ENCODE results near the gene ANKDD1B. TPM values are rescaled to one million over a fixed set of nuclear protein-coding genes. Genes with fewer than 3 reads are reported as not detected.
A peak's percentile ranks its signal among the peaks of the same experiment; 100 is the strongest.

Gene ANKDD1B
- total and polyA plus RNA-seq, 9 of the 15 experiments (the other 6 are each of a cell fraction or from before 2014, with no cell fraction given) = 0.04 to 0.29 (median 0.18) TPM; not detected in 1

DNA sequence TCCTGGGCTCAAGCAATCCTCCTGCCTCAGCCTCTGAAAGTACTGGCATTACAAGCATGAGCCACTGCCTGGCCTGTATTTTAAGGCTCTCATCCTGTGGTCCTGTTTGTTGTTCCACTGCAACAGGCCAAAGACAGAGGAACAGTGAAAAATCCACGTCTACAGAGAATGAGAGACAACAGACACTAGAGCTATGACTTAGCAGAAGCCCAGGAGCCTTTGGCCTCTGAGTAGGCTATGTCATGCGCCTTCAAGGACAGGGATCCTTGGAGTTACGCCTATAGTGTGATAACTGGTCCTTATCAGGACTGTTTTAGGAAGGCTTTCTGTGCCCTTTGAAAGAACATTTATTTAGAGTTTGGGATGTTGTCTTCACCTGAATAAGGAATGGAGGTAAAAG, 95.5 kb downstream of the ANKDD1B start (continued):
- TF ChIP-seq TAF1 (IDR thresholded peaks at IDR 0.05; ENCODE audit: control insufficient read depth, extremely low read depth, insufficient read depth, low read length, severe bottlenecking) (peak; percentile 35), RCOR1 (IDR thresholded peaks at IDR 0.05; ENCODE audit: borderline replicate concordance in 1 of 2, low read depth in 2 of 2, low read length in 2 of 2) (peak in 1 of 2 experiments; percentile 48; a peak in 1 of 4 replicates), CTBP1 (IDR thresholded peaks at IDR 0.05; ENCODE audit: borderline replicate concordance) (peak; percentile 52; the same call in 1 of the 2 replicates), RAD51 (IDR thresholded peaks at IDR 0.05; ENCODE audit: borderline replicate concordance, low read depth) (peak; percentile 44; the same call in 1 of the 2 replicates), ARID1B (IDR thresholded peaks at IDR 0.05) (peak; percentile 63), GATAD2A (IDR thresholded peaks at IDR 0.05) (0 out of 2 replicates have a peak, but pooled peaks have one; percentile 27), ZNF239 (CRISPR knock-in tag; IDR thresholded peaks at IDR 0.05) (peak; percentile 73), TAF9B (IDR thresholded peaks at IDR 0.05; ENCODE audit: partially characterized antibody) (peak; percentile 15), SUPT5H (IDR thresholded peaks at IDR 0.05) (peak; percentile 42; the same call in 1 of the 2 replicates), PKNOX1 (IDR thresholded peaks at IDR 0.05) (peak; percentile 42; the same call in 1 of the 2 replicates), MEF2D (tag; conservative IDR thresholded peaks at IDR 0.05; ENCODE audit: low read depth) (no peak), CREM (IDR thresholded peaks at IDR 0.05; ENCODE audit: low read depth) (0 out of 2 replicates have a peak, but pooled peaks have one; percentile 13), TAF7 (tag; IDR thresholded peaks at IDR 0.05) (peak; percentile 39; the same call in 1 of the 2 replicates), ZNF644 (tag; IDR thresholded peaks at IDR 0.05; ENCODE audit: low read depth) (0 out of 2 replicates have a peak, but pooled peaks have one; percentile 50), ESRRA (IDR thresholded peaks at IDR 0.05; ENCODE audit: borderline replicate concordance, low read depth) (peak; percentile 79), MEIS2 (IDR thresholded peaks at IDR 0.05; ENCODE audit: partially characterized antibody) (peak; percentile 21), MAFG (tag; conservative IDR thresholded peaks at IDR 0.05) (peak; percentile 80), DPF2 (IDR thresholded peaks at IDR 0.05) (peak; percentile 77), EHMT2 (IDR thresholded peaks at IDR 0.05) (peak; percentile 84), SMARCE1 (IDR thresholded peaks at IDR 0.05) (peak; percentile 46; the same call in 1 of the 2 replicates), GTF2F1 (IDR thresholded peaks at IDR 0.05; ENCODE audit: low read depth, low read length) (no peak), ZNF766 (CRISPR knock-in tag; conservative IDR thresholded peaks at IDR 0.05) (0 out of 2 replicates have a peak, but pooled peaks have one; percentile 38), EP300 (IDR thresholded peaks at IDR 0.05; ENCODE audit: low read length) (peak; percentile 47; the same call in 1 of the 2 replicates)
- TF ChIP-seq, protein P1, sequence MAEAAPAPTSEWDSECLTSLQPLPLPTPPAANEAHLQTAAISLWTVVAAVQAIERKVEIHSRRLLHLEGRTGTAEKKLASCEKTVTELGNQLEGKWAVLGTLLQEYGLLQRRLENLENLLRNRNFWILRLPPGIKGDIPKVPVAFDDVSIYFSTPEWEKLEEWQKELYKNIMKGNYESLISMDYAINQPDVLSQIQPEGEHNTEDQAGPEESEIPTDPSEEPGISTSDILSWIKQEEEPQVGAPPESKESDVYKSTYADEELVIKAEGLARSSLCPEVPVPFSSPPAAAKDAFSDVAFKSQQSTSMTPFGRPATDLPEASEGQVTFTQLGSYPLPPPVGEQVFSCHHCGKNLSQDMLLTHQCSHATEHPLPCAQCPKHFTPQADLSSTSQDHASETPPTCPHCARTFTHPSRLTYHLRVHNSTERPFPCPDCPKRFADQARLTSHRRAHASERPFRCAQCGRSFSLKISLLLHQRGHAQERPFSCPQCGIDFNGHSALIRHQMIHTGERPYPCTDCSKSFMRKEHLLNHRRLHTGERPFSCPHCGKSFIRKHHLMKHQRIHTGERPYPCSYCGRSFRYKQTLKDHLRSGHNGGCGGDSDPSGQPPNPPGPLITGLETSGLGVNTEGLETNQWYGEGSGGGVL (CRISPR knock-in tag; IDR thresholded peaks at IDR 0.05) = no peak
- TF ChIP-seq, protein P2, sequence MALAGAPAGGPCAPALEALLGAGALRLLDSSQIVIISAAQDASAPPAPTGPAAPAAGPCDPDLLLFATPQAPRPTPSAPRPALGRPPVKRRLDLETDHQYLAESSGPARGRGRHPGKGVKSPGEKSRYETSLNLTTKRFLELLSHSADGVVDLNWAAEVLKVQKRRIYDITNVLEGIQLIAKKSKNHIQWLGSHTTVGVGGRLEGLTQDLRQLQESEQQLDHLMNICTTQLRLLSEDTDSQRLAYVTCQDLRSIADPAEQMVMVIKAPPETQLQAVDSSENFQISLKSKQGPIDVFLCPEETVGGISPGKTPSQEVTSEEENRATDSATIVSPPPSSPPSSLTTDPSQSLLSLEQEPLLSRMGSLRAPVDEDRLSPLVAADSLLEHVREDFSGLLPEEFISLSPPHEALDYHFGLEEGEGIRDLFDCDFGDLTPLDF (CRISPR knock-in tag; IDR thresholded peaks at IDR 0.05) = no peak
- TF ChIP-seq, protein P3, sequence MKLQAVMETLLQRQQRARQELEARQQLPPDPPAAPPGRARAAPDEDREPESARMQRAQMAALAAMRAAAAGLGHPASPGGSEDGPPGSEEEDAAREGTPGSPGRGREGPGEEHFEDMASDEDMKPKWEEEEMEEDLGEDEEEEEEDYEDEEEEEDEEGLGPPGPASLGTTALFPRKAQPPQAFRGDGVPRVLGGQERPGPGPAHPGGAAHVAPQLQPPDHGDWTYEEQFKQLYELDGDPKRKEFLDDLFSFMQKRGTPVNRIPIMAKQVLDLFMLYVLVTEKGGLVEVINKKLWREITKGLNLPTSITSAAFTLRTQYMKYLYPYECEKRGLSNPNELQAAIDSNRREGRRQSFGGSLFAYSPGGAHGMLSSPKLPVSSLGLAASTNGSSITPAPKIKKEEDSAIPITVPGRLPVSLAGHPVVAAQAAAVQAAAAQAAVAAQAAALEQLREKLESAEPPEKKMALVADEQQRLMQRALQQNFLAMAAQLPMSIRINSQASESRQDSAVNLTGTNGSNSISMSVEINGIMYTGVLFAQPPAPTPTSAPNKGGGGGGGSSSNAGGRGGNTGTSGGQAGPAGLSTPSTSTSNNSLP (IDR thresholded peaks at IDR 0.05; ENCODE audit: borderline replicate concordance, low read depth, low read length) = no peak

Measured in K562 (cell line).